Calu3 (cell line): ENCODE measurements around the gene KDM1A. TPM values are rescaled to one million over a fixed set of nuclear protein-coding genes. Genes with fewer than 3 reads are reported as not detected.

Experiments
- BruUV-seq: library from RNA; stranded (reverse); fragments of 400-500 nt; replicated peaks from 2 replicates; lab custom pipeline; 2021; lab: Mats Ljungman, UMichigan
- CTCF ChIA-PET: fragments of 300-600 bp; sonication (Branson Sonifier 250); formaldehyde crosslinking; loops from one replicate; lab custom pipeline; 2022; ENCODE audit warnings: antibody characterized with exemption; lab: Charles Lee
- DNase-seq: peaks from one replicate; pipeline ENCODE4 v3.0.0; 2022
- H3K27ac Mint-ChIP-seq: one replicate; pipeline ENCODE4 v1.8.0; 2022; ENCODE audit warnings: mixed read lengths; ENCODE audit not compliant: unreplicated experiment
- H3K27me3 Mint-ChIP-seq: one replicate; pipeline ENCODE4 v1.8.0; 2022; ENCODE audit warnings: mixed read lengths; ENCODE audit not compliant: unreplicated experiment
- H3K36me3 Mint-ChIP-seq: one replicate; pipeline ENCODE4 v1.8.0; 2022; ENCODE audit warnings: mild to moderate bottlenecking, moderate library complexity, mixed read lengths; ENCODE audit not compliant: insufficient read depth, unreplicated experiment
- H3K4me1 Mint-ChIP-seq: one replicate; pipeline ENCODE4 v1.8.0; 2022; ENCODE audit warnings: mild to moderate bottlenecking, low read depth, mixed read lengths; ENCODE audit not compliant: unreplicated experiment
- H3K4me3 Mint-ChIP-seq: one replicate; pipeline ENCODE4 v1.8.0; 2022; ENCODE audit warnings: mild to moderate bottlenecking, low read depth, moderate library complexity, mixed read lengths; ENCODE audit not compliant: unreplicated experiment
- H3K9me3 Mint-ChIP-seq: one replicate; pipeline ENCODE4 v1.8.0; 2022; ENCODE audit warnings: low read depth, mixed read lengths; ENCODE audit not compliant: unreplicated experiment
- intact Hi-C: fragments of 100-400 bp; cut with micrococcal nuclease; formaldehyde crosslinking; loops from one replicate; pipeline ENCODE4 v1.10.0; 2022; ENCODE audit not compliant: unreplicated experiment
- total RNA-seq: library from RNA; stranded (reverse); gene quantifications from 2 replicates; pipeline ENCODE4 v1.2.3, GENCODE V29; 2022
- TF ChIP-seq, protein P1 (sequence below): fragments of 200-600 bp; IDR thresholded peaks from one replicate; pipeline ENCODE4 v1.8.0; 2022; ENCODE audit warnings: antibody characterized with exemption; ENCODE audit not compliant: unreplicated experiment

KDM1A gene
- total RNA-seq, 1 experiment from 2014 or later: 67.8 TPM

DNA sequence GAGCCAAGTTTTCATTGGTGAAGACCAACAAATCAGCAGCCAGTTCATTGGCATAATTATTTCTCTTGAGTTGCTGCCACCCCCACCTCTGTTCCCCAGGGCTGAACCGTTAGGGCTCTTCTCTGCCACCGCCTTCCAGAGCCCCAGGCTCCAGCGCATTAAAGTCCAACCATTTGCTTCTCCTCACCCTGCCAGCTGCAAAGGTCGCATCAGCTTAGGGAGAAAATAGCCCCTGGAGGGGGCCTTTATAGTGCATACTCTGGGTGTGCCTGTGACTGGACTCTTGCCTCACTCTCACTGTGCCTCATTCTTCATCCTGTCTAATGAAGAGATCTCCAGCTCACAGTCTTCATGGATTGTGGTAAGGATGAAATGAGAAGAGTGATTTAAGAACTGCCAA, 50.4 kb downstream of the KDM1A start:
- intact Hi-C loops: no loop called here
- no TSS peak for BruUV-seq
- CTCF ChIA-PET: no interaction called here
- no peaks in the 10 kb centered on the region for H3K27me3 Mint-ChIP-seq
- no peaks in the 10 kb centered on the region for H3K9me3 Mint-ChIP-seq
- peaks cover 13% of the 10 kb centered on the region for H3K36me3 Mint-ChIP-seq
- no peak overlapping the region for H3K4me3 Mint-ChIP-seq
- no peak overlapping the region for H3K27ac Mint-ChIP-seq
- TF ChIP-seq, protein P1, sequence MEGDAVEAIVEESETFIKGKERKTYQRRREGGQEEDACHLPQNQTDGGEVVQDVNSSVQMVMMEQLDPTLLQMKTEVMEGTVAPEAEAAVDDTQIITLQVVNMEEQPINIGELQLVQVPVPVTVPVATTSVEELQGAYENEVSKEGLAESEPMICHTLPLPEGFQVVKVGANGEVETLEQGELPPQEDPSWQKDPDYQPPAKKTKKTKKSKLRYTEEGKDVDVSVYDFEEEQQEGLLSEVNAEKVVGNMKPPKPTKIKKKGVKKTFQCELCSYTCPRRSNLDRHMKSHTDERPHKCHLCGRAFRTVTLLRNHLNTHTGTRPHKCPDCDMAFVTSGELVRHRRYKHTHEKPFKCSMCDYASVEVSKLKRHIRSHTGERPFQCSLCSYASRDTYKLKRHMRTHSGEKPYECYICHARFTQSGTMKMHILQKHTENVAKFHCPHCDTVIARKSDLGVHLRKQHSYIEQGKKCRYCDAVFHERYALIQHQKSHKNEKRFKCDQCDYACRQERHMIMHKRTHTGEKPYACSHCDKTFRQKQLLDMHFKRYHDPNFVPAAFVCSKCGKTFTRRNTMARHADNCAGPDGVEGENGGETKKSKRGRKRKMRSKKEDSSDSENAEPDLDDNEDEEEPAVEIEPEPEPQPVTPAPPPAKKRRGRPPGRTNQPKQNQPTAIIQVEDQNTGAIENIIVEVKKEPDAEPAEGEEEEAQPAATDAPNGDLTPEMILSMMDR: no peak
- no peaks in the 10 kb centered on the region for H3K4me1 Mint-ChIP-seq
- DNase-seq: no peak

DNA sequence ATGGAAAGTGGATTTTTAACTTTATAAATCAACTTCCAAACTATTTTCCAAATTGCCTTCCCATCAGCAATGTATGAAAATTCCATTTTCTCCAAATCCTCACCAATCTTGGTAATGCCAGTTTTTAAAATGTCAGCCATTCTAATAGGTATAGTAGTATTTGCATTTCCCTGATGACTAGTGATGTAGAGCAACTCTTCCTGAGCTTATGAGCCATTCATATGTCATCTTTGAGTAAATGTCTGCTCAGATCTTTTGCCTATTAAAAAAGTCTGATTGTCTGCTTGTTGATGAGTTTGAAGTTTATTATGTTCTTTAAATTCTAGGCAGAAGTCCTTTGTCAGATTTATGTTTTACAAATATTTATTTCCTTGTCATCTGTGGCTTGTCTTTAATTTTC, 54.7 kb downstream of the KDM1A start:
- TF ChIP-seq, protein P1: no peak

DNA sequence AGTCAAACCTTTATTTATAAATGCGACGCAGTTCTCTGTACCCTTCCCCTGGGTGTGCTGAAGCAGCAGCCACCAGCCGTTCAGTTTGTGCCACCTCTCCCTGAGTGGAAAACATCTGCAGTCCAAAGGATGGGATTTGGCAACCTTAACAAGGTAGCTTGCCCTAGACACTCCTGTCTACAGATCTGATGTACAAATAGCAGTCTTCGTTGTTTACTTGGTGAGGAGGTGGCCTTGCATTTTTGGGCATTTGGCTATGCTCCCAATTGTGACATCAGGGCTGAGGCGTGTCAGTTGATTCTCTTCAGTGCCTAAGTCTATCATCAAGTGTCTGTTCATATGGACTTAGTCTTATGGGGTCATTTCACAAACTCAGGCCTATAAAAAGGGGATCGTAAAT, 59.8 kb downstream of the KDM1A start:
- Mint-ChIP-seq H3K27me3 (no peaks in the 10 kb centered on the region), H3K4me1 (no peaks in the 10 kb centered on the region), H3K4me3 (no peak overlapping the region), H3K36me3 (peaks cover 64% of the 10 kb centered on the region), H3K9me3 (no peaks in the 10 kb centered on the region), H3K27ac (no peak overlapping the region)
- no peak for DNase-seq
- TF ChIP-seq, protein P1: no peak
- intact Hi-C loops: no loop called here
- CTCF ChIA-PET: no interaction called here
- BruUV-seq: no TSS peak

More for the DNA sequence above, 54.7 kb downstream of the KDM1A start:
- no peaks in the 10 kb centered on the region for H3K9me3 Mint-ChIP-seq
- no peaks in the 10 kb centered on the region for H3K4me1 Mint-ChIP-seq
- intact Hi-C loops: no loop called here
- no peak overlapping the region for H3K27ac Mint-ChIP-seq
- H3K4me3 Mint-ChIP-seq: no peak overlapping the region
- CTCF ChIA-PET: no interaction called here
- H3K36me3 Mint-ChIP-seq: peaks cover 30% of the 10 kb centered on the region
- no TSS peak for BruUV-seq
- no peaks in the 10 kb centered on the region for H3K27me3 Mint-ChIP-seq
- DNase-seq: no peak

DNA sequence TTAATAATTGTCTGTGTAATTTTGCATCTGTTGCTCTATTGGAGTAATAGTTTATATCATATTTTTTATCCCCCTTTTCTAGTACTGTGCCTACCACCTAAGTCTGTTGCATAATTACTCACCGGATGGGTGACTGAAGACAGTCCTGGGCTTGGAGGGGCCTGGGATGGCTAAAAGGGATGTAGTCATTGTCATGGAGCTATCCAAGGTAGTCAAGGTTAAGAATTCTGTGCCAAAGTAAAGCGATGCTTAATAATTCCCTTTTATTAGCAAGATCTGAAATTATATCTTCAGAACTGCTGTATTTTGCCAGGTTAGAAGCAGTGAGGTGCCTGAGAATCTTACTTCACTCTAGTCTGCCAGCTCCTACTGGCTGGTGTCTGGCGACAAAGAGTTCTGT, 61.6 kb downstream of the KDM1A start:
- no peak for DNase-seq
- Mint-ChIP-seq H3K9me3 (no peaks in the 10 kb centered on the region), H3K27me3 (no peaks in the 10 kb centered on the region), H3K4me3 (no peak overlapping the region), H3K27ac (peak overlapping the region; percentile 2), H3K36me3 (peaks cover 73% of the 10 kb centered on the region), H3K4me1 (no peaks in the 10 kb centered on the region)
- intact Hi-C loops: loop anchor here (5.0 kb wide), 1 partner anchor 104 kb away; no protein-coding TSS in a partner anchor
- CTCF ChIA-PET: no interaction called here
- no TSS peak for BruUV-seq
- TF ChIP-seq, protein P1: no peak
